Fibroblast of peridontal ligament (primary cell): ENCODE results near the gene LTO1.
"Not testable (repeated sequence)": the region's sequence is repeated elsewhere in the genome, so short reads cannot be mapped to it uniquely, and the experiment has no call there.

Experiments used
- DNase-seq: peaks from one replicate; pipeline ENCODE4 v3.0.0-alpha.2; 2010; ENCODE audit errors: extremely low read depth

The LTO1 gene

GRCh38 chr11:69700278-69701140, 25.4 kb upstream of the LTO1 start:
- DNase-seq: peak; percentile 10

GRCh38 chr11:69699213-69699612, 24.1 kb upstream of the LTO1 start:
- no peak for DNase-seq

DNA sequence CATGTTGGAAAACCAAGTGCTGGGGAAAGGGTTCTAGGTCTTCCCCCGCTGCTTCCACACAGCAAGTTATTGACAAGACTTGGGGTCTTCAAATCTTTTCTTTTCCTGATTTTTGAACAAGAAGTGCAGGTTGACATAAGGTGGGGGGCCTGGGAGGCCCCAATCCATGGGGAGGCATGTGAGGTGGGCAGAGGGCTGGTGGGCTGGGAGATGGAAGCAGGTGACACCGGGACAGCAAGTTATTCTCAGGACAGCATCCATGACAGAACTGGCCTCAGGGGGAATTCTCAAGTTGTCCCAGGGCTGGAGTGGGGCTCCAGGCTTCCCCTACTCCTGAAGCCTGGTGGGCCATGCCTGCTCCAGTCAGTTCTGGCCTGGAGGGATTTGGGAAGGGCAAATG, 23.2 kb upstream of the LTO1 start:
- DNase-seq: no peak

DNA sequence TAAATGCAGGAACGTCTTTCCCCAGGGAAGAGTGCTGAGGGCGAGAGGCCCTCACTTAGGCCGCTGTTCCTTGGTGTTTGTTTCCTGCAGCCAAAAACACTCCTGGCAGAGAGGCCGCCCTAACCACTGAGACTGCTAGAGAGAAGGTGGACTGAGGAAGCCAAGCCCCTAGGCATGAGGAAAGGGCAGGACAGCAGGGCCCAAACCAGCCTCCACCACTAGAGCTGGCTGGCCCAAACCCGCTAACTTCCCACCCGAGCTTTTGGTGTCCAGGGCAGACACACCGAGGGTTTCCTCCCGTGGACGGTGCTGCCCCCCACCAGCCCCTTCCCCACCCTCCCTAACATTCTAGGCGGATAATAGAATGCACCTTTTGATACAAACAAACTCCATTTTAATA, 22.7 kb upstream of the LTO1 start:
- DNase-seq: no peak

- DNase-seq: no peak
Measured at GRCh38 chr11:69697469-69697843, 22.3 kb upstream of the LTO1 start.

- DNase-seq: no peak
Measured at GRCh38 chr11:69696749-69697468, 21.8 kb upstream of the LTO1 start.

DNA sequence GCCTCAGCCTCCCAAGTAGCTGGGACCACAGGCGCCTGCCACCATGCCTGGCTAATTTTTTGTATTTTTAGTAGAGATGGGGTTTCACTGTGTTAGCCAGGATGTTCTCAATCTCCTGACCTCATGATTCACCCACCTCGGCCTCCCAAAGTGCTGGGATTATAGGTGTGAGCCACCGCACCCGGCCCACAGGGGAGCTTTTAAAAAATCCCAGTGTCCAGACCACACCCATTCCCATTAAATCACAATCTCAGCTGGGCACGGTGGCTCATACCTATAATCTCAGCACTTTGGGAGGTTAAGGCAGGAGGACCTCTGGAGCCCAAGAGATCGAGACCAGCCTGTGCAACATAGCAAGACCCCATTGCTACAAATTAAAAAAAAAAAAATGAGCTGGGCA, 20.8 kb upstream of the LTO1 start:
- DNase-seq: not testable (repeated sequence)

GRCh38 chr11:69695581-69695980, 20.4 kb upstream of the LTO1 start:
- no peak for DNase-seq

DNA sequence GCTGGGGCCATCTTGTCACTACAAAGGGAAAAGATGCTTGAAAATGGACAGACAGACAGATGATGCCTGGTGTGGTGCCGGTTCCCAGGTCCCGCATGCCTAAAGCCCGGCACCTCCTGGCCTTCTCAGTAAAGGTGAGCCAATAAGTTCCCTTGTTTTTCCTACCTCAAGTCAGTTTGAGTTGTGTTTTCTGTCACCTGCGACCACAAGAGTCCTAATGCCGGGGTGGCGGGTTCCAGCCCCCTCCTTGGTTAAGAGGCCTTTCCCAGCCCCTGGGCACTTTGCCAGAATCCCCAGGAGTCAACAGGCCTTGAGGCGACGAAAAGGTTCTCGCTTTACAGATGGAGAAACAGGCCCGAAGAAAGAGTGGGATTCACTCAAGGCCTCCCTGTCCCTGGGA, 19.6 kb upstream of the LTO1 start:
- DNase-seq: no peak

DNA sequence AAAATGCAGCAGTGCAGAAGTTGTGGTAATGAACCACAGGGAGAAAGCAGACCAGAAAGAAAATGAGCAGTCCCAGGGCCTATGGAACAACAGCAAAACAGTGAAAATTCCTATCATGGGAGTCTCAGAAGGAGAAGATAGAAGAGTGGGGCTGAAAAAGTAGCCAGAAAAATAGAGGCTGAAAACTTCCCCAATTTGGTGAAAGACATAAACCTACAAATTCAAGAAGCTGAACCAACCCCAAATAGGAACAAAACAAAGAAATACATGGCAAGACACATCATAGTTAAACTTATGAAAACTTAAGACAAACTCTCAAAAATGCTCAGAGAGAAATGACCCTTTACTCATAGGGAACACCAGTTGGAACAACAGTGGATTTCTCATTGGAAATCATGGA, 17.3 kb upstream of the LTO1 start:
- no peak for DNase-seq

DNA sequence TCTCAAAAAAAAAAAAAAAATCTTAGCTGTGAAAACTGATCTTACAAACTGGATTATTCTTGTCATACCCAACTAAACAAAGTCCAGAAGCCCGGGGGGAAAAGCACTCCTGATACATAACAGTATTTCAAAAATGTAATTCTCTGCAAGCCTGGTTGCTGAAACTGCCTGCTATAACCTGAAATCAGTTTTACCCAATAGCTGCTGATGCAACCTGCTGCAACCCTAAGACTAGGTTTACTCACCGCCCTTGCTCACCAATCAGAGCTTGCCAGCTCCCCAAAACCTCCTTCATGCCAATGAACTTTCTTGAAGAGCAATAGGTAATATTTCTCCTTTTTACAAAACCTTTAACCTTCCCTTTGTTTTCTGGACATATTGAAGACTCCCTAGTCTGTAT, 16.3 kb upstream of the LTO1 start:
- peak; percentile 48 for DNase-seq

DNA sequence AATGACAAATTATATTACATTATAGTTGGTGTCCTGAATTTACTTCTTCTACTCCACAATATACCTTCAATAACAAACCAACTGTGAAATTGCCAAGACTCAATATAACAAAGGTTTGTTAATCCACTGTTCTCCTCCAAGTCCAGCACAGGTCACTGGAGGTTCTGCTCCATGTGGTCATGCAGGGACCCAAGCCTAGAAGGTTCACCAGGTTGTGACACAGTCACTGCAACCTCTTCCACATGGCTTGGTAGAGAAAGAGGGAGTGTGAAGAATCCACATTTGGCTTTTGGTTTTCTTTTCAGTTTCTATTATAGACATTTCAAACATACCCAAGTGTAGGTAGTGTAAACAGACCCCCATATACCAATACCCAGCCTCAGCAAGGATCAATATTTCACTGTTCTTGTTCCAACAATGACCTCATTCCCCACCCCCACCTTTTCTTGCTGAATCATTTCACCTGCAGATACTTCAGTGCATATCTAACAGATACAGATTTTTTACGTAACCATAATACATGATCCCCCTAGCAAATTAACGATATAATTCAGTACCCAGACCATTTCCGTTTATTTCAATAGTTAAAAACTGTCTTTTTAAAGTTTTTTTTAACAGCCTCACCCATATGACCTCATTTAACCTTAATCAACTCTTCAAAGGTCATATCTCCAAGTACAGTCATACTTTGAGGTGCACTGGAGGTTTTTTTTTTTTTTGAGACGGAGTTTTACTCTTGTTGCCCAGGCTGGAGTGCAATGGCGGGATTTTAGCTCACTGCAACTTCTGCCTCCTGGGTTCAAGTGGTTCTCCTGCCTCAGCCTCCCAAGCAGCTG, 14.5 kb upstream of the LTO1 start:
- no peak for DNase-seq

- not testable (repeated sequence) for DNase-seq
Measured at GRCh38 chr11:69687969-69688771, 13.0 kb upstream of the LTO1 start.

DNA sequence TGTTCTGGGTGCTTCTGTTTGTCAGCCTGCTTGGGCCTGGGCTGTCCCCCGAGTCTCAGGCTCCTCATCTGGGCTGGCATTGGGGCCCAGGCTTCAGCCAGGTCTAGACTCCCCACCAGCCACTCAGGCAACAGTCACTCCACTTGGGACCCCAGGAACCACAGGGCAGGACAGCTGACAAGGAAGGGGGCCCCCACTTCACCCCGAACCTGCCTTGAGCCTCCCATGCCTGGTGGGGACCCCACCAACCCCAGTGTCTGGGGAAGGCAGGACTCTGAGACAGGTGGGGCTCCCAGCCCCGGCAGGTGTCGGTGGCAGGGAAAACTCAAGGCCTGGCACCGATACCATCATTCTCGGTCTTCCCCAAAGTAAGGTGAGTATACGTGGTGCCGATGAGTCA, 11.7 kb upstream of the LTO1 start:
- no peak for DNase-seq

GRCh38 chr11:69686452-69686851, 11.3 kb upstream of the LTO1 start:
- DNase-seq: no peak

DNA sequence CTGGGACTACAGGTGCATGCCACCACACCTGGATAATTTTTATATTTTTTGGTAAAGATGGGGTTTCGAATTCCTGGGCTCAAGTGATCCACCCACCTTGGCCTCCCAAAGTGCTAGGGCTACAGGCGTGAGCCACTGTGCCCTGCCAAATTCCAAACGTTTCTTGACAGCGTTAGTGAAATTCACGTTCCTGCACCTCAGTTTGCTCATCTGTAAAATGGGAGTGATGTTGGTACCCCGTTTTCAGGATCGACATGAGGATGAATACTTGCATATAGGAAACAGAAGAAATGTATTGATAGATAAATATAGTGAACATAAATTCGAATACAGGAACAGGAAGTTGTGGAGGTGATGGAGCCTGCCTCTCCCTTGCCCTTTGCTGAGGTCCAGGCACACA, 10.2 kb upstream of the LTO1 start:
- no peak for DNase-seq

DNA sequence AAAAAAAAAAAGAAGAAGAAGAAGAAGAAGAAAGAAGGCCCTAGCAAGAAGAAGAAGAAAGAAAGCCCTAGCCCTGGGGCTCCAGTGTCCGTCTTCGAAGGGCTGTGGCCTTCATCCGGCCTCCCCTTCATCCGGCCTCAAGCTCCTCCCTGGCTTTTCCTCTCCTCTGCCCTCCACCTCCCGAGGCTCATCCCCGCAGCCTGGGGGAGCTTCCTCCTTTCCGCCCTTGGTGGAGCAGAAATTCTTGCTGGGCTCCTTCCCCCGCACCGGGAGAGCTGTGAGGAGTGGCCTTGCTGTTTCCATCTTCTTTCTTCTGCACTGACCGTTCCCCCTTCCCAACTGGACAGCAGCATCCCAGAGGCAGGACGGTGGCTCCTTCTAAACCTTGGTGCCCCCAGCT, 9.5 kb upstream of the LTO1 start:
- no peak for DNase-seq

DNA sequence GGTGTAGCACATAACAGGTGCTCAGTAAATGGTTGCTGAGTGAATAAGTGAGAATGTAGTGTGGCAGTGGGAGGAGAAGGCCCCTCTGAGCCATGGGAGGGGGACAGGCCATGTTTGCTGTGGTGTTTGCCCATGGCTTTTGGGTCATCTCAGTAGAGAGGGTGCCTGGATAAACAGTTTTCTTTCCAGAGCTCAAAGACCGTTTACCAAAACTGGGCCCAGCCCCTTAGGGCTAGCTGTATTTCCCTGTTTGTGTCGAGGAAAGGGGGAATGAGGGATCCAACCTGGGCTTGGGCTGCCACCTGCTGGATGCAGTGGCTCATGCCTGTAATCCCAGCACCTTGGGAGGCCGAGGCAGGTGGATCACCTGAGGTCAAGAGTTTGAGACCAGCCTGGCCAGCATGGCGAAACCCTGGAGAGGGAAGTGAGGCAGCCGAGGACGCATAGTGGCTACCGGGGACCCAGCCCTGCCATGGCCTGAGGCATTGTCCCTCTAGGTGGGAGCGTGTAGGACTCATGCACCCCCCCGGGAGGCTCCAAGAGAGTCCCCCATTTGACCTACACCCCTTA, 8.7 kb upstream of the LTO1 start:
- peak; percentile 6 for DNase-seq

- DNase-seq: no peak
Measured at GRCh38 chr11:69682681-69683326, 7.7 kb upstream of the LTO1 start.

DNA sequence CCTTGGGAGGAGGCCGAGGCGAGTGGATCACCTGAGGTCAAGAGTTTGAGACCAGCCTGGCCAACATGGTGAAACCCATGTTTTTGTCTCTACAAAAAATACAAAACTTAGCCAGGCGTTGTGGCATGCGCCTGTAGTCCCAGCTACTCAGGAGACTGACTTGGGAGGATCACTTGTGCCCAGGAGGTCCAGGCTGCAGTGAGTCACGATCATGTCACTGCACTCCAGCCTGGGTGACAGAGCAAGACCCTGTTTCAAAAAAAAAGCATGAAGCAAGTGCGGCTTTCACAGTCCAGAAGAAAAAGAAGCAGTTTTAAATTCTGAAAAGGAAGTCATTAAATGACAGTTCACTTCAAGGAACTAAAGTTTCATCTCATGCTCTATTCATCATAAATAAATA, 7.1 kb upstream of the LTO1 start:
- DNase-seq: no peak

DNA sequence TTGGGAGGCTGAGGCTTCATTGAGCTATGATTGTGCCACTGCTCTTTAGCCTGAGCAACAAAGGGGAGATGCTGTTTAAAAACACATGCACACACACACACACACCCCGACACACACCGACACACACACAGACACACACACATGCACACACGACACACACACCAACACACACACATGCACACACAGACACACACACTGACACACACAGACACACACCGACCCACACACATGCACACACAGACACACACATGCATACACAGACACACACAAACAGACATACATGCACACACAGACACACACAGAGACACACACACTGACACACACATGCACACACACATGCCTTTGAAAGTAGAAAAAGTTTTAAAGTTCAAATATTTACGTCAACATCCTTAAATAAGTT, 5.5 kb upstream of the LTO1 start:
- no peak for DNase-seq
